Chondrocyte (in vitro differentiated cells): ENCODE data around the gene APOB. TPM values are rescaled to one million over a fixed set of nuclear protein-coding genes. Genes with fewer than 3 reads are reported as not detected.

ENCODE experiments used
- DNase-seq: peaks from one replicate; pipeline ENCODE4 v3.0.0; 2021; ENCODE audit warnings: mixed read lengths, low spot score
- H3K27ac Mint-ChIP-seq: one replicate; pipeline ENCODE4 v1.8.0; 2021; ENCODE audit warnings: mild to moderate bottlenecking, moderate library complexity, mixed read lengths; ENCODE audit not compliant: unreplicated experiment
- H3K27me3 Mint-ChIP-seq: 2 replicates; pipeline ENCODE4 v1.8.0; 2021; ENCODE audit warnings: low read depth, mixed read lengths
- H3K36me3 Mint-ChIP-seq: 2 replicates; pipeline ENCODE4 v1.8.0; 2021; ENCODE audit warnings: low read depth, mixed read lengths
- H3K4me1 Mint-ChIP-seq: 2 replicates; pipeline ENCODE4 v1.8.0; 2021; ENCODE audit warnings: low read depth, mild to moderate bottlenecking, mixed read lengths
- H3K4me3 Mint-ChIP-seq: one replicate; pipeline ENCODE4 v1.8.0; 2021; ENCODE audit warnings: mild to moderate bottlenecking, moderate library complexity, mixed read lengths; ENCODE audit not compliant: unreplicated experiment
- H3K9me3 Mint-ChIP-seq: 2 replicates; pipeline ENCODE4 v1.8.0; 2021; ENCODE audit warnings: low read depth, mixed read lengths
- CTCF ChIP-seq: fragments of 200-600 bp; sonication (generic); IDR thresholded peaks from 2 replicates; pipeline ENCODE4 v1.5.0; 2021; ENCODE audit warnings: antibody characterized with exemption, mild to moderate bottlenecking, moderate library complexity
- total RNA-seq: library from RNA; stranded (reverse); gene quantifications from 3 replicates; pipeline ENCODE4 v1.2.1, GENCODE V29; 2021

APOB gene
- total RNA-seq, 1 donor from 2014 or later = 0.32 TPM

- no peaks in the 10 kb centered on the region for H3K36me3 Mint-ChIP-seq
- DNase-seq = no peak
- no peaks in the 10 kb centered on the region for H3K9me3 Mint-ChIP-seq
- H3K4me1 Mint-ChIP-seq = no peaks in the 10 kb centered on the region
- H3K27ac Mint-ChIP-seq = no peak overlapping the region
- peaks cover 39% of the 10 kb centered on the region for H3K27me3 Mint-ChIP-seq
- TF ChIP-seq CTCF = no peak
- no peak overlapping the region for H3K4me3 Mint-ChIP-seq
These were observed 11.6 kb upstream of the APOB start for GRCh38 chr2:21055451-21055850.

GRCh38 chr2:21054011-21054410, 10.1 kb upstream of the APOB start:
- Mint-ChIP-seq H3K4me1 (no peaks in the 10 kb centered on the region), H3K4me3 (no peak overlapping the region), H3K27me3 (peaks cover 31% of the 10 kb centered on the region), H3K36me3 (no peaks in the 10 kb centered on the region), H3K9me3 (no peaks in the 10 kb centered on the region), H3K27ac (no peak overlapping the region)
- no peak for TF ChIP-seq CTCF
- DNase-seq = no peak

- Mint-ChIP-seq H3K27me3 (peaks cover 40% of the 10 kb centered on the region), H3K9me3 (no peaks in the 10 kb centered on the region), H3K36me3 (no peaks in the 10 kb centered on the region), H3K27ac (no peak overlapping the region), H3K4me3 (no peak overlapping the region), H3K4me1 (no peaks in the 10 kb centered on the region)
- TF ChIP-seq CTCF = no peak
- no peak for DNase-seq
These were observed 8.2 kb upstream of the APOB start for GRCh38 chr2:21052044-21052443.

DNA sequence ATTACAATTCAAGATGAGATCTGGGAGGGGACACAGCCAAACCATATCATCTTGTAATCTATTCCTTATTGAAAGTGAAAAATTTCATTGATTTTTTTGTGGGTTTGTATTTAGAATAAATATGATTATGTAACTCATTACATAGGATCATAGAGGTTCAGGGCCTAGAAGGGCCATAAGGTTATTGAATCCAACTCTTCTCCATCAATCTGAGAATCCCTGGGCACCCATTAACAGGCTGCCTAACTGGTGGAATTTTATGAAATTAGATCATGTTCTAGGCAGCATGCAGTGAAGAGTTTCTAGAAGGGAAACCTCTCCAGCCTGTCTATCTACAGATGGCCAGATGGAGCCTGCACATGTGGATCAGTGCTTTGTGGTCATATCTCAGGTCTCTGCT, 6.3 kb upstream of the APOB start:
- TF ChIP-seq CTCF = no peak
- no peaks in the 10 kb centered on the region for H3K36me3 Mint-ChIP-seq
- peaks cover 41% of the 10 kb centered on the region for H3K27me3 Mint-ChIP-seq
- no peaks in the 10 kb centered on the region for H3K4me1 Mint-ChIP-seq
- no peak for DNase-seq
- H3K9me3 Mint-ChIP-seq = no peaks in the 10 kb centered on the region
- no peak overlapping the region for H3K4me3 Mint-ChIP-seq
- H3K27ac Mint-ChIP-seq = no peak overlapping the region

GRCh38 chr2:21047141-21048009, 3.5 kb upstream of the APOB start:
- no peak for DNase-seq
- no peak overlapping the region for H3K27ac Mint-ChIP-seq
- no peaks in the 10 kb centered on the region for H3K36me3 Mint-ChIP-seq
- no peak for TF ChIP-seq CTCF
- H3K9me3 Mint-ChIP-seq = no peaks in the 10 kb centered on the region
- peaks cover 43% of the 10 kb centered on the region for H3K27me3 Mint-ChIP-seq
- H3K4me3 Mint-ChIP-seq = no peak overlapping the region
- peaks cover 10% of the 10 kb centered on the region for H3K4me1 Mint-ChIP-seq
